Fibroblast of the aortic adventitia (primary cell): Measurements from ENCODE around the gene CNGB1. TPM values are rescaled to one million over a fixed set of nuclear protein-coding genes. Genes with fewer than 3 reads are reported as not detected.
"Not testable (repeated sequence)": the region's sequence is repeated elsewhere in the genome, so short reads cannot be mapped to it uniquely, and the experiment has no call there.

ENCODE experiments used
- DNase-seq: peaks from one replicate; pipeline ENCODE4 v3.0.0-alpha.2; 2010; ENCODE audit warnings: low read depth
- H3K4me3 ChIP-seq: 2 replicates; pipeline ENCODE4 v1.5.1; 2011; ENCODE audit warnings: low read depth, mild to moderate bottlenecking, control low read depth, low read length, moderate library complexity
- CTCF ChIP-seq: IDR thresholded peaks from 2 replicates; pipeline ENCODE4 v1.5.1; 2011; ENCODE audit warnings: mild to moderate bottlenecking, low read length, control low read depth, inconsistent platforms; ENCODE audit not compliant: insufficient read depth
- total RNA-seq: library from RNA; depleted of rRNA; stranded (reverse); fragments of >200 nt; gene quantifications from 2 replicates; pipeline ENCODE4 v1.2.3, GENCODE V29; 2012; ENCODE audit warnings: low replicate concordance

CNGB1 gene
- total RNA-seq, 1 donor, result not detected

- no peak for DNase-seq
- H3K4me3 ChIP-seq, result no peak overlapping the region
- TF ChIP-seq CTCF, result no peak
These were observed 122.7 kb downstream of the CNGB1 start for GRCh38 chr16:57848181-57848580.

- not testable (repeated sequence) for H3K4me3 ChIP-seq, DNase-seq
These were observed 124.0 kb downstream of the CNGB1 start for GRCh38 chr16:57846931-57847330.

- no peak for DNase-seq
- TF ChIP-seq CTCF, result no peak
- H3K4me3 ChIP-seq, result no peak overlapping the region
These were observed 124.7 kb downstream of the CNGB1 start for GRCh38 chr16:57846078-57846697.

GRCh38 chr16:57845115-57845514 lies 125.8 kb downstream of the CNGB1 start:
- no peak overlapping the region for H3K4me3 ChIP-seq
- DNase-seq, result no peak
- TF ChIP-seq CTCF, result no peak

- H3K4me3 ChIP-seq, result no peak overlapping the region
- no peak for TF ChIP-seq CTCF
- no peak for DNase-seq
These were observed 126.4 kb downstream of the CNGB1 start for GRCh38 chr16:57844416-57845030.

GRCh38 chr16:57843400-57843799 lies 127.5 kb downstream of the CNGB1 start:
- no peak for DNase-seq
- TF ChIP-seq CTCF, result no peak
- H3K4me3 ChIP-seq, result no peak overlapping the region

GRCh38 chr16:57842601-57843000 lies 128.3 kb downstream of the CNGB1 start:
- no peak for TF ChIP-seq CTCF
- H3K4me3 ChIP-seq, result no peak overlapping the region
- DNase-seq, result no peak
